Measurements from ENCODE around the gene LPIN2. TPM values are rescaled to one million over a fixed set of nuclear protein-coding genes. Genes with fewer than 3 reads are reported as not detected.

The LPIN2 gene
- total and polyA plus RNA-seq, 2 experiments from 2014 or later = 9.0 to 10.8 TPM

GRCh38 chr18:2994020-2994589 is 18.8 kb downstream of the LPIN2 start (continued):
- TF ChIP-seq, protein P1, sequence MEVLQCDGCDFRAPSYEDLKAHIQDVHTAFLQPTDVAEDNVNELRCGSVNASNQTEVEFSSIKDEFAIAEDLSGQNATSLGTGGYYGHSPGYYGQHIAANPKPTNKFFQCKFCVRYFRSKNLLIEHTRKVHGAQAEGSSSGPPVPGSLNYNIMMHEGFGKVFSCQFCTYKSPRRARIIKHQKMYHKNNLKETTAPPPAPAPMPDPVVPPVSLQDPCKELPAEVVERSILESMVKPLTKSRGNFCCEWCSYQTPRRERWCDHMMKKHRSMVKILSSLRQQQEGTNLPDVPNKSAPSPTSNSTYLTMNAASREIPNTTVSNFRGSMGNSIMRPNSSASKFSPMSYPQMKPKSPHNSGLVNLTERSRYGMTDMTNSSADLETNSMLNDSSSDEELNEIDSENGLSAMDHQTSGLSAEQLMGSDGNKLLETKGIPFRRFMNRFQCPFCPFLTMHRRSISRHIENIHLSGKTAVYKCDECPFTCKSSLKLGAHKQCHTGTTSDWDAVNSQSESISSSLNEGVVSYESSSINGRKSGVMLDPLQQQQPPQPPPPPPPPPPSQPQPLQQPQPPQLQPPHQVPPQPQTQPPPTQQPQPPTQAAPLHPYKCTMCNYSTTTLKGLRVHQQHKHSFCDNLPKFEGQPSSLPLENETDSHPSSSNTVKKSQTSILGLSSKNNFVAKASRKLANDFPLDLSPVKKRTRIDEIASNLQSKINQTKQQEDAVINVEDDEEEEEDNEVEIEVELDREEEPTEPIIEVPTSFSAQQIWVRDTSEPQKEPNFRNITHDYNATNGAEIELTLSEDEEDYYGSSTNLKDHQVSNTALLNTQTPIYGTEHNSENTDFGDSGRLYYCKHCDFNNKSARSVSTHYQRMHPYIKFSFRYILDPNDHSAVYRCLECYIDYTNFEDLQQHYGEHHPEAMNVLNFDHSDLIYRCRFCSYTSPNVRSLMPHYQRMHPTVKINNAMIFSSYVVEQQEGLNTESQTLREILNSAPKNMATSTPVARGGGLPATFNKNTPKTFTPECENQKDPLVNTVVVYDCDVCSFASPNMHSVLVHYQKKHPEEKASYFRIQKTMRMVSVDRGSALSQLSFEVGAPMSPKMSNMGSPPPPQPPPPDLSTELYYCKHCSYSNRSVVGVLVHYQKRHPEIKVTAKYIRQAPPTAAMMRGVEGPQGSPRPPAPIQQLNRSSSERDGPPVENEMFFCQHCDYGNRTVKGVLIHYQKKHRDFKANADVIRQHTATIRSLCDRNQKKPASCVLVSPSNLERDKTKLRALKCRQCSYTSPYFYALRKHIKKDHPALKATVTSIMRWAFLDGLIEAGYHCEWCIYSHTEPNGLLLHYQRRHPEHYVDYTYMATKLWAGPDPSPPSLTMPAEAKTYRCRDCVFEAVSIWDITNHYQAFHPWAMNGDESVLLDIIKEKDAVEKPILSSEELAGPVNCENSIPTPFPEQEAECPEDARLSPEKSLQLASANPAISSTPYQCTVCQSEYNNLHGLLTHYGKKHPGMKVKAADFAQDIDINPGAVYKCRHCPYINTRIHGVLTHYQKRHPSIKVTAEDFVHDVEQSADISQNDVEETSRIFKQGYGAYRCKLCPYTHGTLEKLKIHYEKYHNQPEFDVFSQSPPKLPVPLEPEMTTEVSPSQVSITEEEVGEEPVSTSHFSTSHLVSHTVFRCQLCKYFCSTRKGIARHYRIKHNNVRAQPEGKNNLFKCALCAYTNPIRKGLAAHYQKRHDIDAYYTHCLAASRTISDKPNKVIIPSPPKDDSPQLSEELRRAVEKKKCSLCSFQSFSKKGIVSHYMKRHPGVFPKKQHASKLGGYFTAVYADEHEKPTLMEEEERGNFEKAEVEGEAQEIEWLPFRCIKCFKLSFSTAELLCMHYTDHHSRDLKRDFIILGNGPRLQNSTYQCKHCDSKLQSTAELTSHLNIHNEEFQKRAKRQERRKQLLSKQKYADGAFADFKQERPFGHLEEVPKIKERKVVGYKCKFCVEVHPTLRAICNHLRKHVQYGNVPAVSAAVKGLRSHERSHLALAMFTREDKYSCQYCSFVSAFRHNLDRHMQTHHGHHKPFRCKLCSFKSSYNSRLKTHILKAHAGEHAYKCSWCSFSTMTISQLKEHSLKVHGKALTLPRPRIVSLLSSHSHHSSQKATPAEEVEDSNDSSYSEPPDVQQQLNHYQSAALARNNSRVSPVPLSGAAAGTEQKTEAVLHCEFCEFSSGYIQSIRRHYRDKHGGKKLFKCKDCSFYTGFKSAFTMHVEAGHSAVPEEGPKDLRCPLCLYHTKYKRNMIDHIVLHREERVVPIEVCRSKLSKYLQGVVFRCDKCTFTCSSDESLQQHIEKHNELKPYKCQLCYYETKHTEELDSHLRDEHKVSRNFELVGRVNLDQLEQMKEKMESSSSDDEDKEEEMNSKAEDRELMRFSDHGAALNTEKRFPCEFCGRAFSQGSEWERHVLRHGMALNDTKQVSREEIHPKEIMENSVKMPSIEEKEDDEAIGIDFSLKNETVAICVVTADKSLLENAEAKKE (CRISPR knock-in tag; IDR thresholded peaks at IDR 0.05) = no peak
- TF ChIP-seq, protein P2, sequence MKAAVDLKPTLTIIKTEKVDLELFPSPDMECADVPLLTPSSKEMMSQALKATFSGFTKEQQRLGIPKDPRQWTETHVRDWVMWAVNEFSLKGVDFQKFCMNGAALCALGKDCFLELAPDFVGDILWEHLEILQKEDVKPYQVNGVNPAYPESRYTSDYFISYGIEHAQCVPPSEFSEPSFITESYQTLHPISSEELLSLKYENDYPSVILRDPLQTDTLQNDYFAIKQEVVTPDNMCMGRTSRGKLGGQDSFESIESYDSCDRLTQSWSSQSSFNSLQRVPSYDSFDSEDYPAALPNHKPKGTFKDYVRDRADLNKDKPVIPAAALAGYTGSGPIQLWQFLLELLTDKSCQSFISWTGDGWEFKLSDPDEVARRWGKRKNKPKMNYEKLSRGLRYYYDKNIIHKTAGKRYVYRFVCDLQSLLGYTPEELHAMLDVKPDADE (IDR thresholded peaks at IDR 0.05) = no peak
- TF ChIP-seq EZH2 (IDR thresholded peaks at IDR 0.05; ENCODE audit: low read depth, unreplicated experiment) (no peak), ZNF331 (CRISPR knock-in tag; IDR thresholded peaks at IDR 0.05; ENCODE audit: low read depth) (no peak), NANOG (IDR thresholded peaks at IDR 0.05; ENCODE audit: borderline replicate concordance) (no peak), CREB1 (CRISPR knock-in tag; IDR thresholded peaks at IDR 0.05; ENCODE audit: low read depth) (no peak), STAT1 (IDR thresholded peaks at IDR 0.05; ENCODE audit: unreplicated experiment) (no peak), JUNB (IDR thresholded peaks at IDR 0.05; ENCODE audit: unreplicated experiment) (no peak), ZNF114 (CRISPR knock-in tag; IDR thresholded peaks at IDR 0.05) (no peak)
- TF ChIP-seq, protein P3, sequence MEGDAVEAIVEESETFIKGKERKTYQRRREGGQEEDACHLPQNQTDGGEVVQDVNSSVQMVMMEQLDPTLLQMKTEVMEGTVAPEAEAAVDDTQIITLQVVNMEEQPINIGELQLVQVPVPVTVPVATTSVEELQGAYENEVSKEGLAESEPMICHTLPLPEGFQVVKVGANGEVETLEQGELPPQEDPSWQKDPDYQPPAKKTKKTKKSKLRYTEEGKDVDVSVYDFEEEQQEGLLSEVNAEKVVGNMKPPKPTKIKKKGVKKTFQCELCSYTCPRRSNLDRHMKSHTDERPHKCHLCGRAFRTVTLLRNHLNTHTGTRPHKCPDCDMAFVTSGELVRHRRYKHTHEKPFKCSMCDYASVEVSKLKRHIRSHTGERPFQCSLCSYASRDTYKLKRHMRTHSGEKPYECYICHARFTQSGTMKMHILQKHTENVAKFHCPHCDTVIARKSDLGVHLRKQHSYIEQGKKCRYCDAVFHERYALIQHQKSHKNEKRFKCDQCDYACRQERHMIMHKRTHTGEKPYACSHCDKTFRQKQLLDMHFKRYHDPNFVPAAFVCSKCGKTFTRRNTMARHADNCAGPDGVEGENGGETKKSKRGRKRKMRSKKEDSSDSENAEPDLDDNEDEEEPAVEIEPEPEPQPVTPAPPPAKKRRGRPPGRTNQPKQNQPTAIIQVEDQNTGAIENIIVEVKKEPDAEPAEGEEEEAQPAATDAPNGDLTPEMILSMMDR (conservative IDR thresholded peaks at IDR 0.05; ENCODE audit: low read depth in 2 of 2) = no peak
